GM12874 (cell line): Measurements from ENCODE around the gene RAMACL.

Experiments
- CTCF ChIP-seq: IDR thresholded peaks from 2 replicates; pipeline ENCODE4 v1.5.1; 2011; ENCODE audit warnings: low read depth, mild to moderate bottlenecking, control low read depth, low read length, moderate library complexity; ENCODE audit not compliant: insufficient read depth

RAMACL gene

GRCh38 chr6:166567107-166567506 lies 19.4 kb downstream of the RAMACL start:
- no peak for TF ChIP-seq CTCF

GRCh38 chr6:166566026-166567011 lies 20.2 kb downstream of the RAMACL start:
- TF ChIP-seq CTCF: no peak

- TF ChIP-seq CTCF: no peak
Observed at GRCh38 chr6:166565084-166565967, 21.2 kb downstream of the RAMACL start.

- TF ChIP-seq CTCF: no peak
Observed at GRCh38 chr6:166563805-166564204, 22.7 kb downstream of the RAMACL start.

- no peak for TF ChIP-seq CTCF
Observed at GRCh38 chr6:166563200-166563599, 23.3 kb downstream of the RAMACL start.

GRCh38 chr6:166562726-166563125 lies 23.8 kb downstream of the RAMACL start:
- no peak for TF ChIP-seq CTCF

GRCh38 chr6:166561771-166562359 lies 24.6 kb downstream of the RAMACL start:
- no peak for TF ChIP-seq CTCF
